Measurements from ENCODE around the gene DNAH17. TPM values are rescaled to one million over a fixed set of nuclear protein-coding genes. Genes with fewer than 3 reads are reported as not detected.
A peak's percentile ranks its signal among the peaks of the same experiment; 100 is the strongest.

The DNAH17 gene
- total RNA-seq, 4 donors from 2014 or later = under 0.01 TPM; not detected in 2

DNA sequence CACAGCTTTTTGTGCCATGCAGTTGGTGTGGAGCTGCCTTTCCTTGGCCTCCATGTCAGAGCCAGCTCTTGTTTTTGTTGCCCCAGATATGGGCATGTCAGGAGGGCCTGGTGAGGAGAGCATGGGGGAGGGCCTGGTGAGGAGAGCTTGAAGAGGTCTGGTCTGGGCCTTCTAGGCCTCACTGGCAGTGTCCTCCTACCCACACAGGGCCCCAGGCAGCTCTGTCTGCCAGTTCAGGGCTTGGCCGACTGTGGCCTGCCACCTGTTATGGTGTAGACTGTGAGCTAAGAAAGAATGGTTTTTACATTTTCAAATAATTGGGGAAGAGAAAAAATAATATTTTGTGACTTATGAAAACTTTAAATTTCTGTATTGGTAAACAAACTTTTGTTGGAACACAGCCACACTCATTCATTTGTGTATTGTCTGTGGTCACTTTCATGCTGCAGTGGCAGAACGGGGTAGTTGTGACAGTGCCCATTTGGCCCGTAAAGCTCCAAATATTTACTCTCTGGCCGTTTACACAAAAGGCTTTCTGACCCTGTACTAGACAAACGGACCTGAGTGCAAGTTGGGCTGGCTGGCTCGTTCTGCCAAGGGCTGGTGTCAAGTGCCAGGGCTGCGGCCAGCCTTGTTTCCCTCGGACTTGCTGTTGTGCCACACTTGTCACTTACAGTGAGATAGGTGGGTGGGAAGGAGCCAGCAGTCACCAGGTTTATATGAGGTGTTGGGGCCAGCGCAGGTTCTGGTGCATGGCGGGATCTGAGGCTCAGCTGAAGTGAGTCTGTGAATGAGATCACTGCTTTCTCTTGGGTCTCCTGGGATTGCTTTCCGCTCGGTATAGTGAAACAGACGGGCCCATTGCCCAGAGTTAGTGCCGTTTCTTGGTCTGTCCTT, 180.5 kb downstream of the DNAH17 start:
- Histone ChIP-seq H3K36me3 (peaks cover 3 to 84% (median 20%) of the 10 kb centered on the region in 3 donors), H3K4me3 (no peak overlapping the region), H3K4me1 (peaks cover 0 to 26% (median 7%) of the 10 kb centered on the region in 4 donors), H3K27me3 (no peaks in the 10 kb centered on the region), H3K9me3 (no peaks in the 10 kb centered on the region), H3K27ac (peak overlapping the region in 2 of 4 donors; percentile 43 to 62)
- TF ChIP-seq, protein P1, sequence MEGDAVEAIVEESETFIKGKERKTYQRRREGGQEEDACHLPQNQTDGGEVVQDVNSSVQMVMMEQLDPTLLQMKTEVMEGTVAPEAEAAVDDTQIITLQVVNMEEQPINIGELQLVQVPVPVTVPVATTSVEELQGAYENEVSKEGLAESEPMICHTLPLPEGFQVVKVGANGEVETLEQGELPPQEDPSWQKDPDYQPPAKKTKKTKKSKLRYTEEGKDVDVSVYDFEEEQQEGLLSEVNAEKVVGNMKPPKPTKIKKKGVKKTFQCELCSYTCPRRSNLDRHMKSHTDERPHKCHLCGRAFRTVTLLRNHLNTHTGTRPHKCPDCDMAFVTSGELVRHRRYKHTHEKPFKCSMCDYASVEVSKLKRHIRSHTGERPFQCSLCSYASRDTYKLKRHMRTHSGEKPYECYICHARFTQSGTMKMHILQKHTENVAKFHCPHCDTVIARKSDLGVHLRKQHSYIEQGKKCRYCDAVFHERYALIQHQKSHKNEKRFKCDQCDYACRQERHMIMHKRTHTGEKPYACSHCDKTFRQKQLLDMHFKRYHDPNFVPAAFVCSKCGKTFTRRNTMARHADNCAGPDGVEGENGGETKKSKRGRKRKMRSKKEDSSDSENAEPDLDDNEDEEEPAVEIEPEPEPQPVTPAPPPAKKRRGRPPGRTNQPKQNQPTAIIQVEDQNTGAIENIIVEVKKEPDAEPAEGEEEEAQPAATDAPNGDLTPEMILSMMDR (IDR thresholded peaks at IDR 0.05) = no peak
- DNase-seq (ENCODE audit: low spot score in 2 of 2) = no peak
- 54 to 66% methylated on average over 14 of the region's 14 CpGs for WGBS, 2 donors

DNA sequence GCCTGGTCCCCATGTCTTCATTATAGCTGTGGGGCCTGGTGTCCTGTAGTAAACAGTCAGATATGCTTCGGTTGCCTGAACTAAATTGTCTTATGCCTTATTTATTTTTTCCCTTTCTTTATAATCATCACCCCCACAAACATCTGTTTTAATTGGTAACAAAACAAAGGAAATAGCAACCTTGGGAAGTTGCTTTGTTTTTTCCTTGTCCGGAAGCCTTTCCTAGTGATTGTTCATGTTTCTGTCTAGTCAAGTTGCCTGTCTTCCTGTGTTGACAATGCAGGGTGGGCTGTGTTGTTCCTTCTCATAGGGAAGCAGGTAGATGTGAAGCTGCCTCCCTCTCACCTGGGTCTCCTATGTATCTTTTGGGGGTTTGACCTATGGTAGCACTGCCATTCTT, 182.0 kb downstream of the DNAH17 start:
- TF ChIP-seq, protein P1 (IDR thresholded peaks at IDR 0.05) = no peak
- TF ChIP-seq POLR2A (IDR thresholded peaks at IDR 0.05) (no peak), EP300 (IDR thresholded peaks at IDR 0.05) (no peak)
- Histone ChIP-seq H3K27ac (no peak overlapping the region), H3K36me3 (peaks cover 3 to 69% (median 14%) of the 10 kb centered on the region in 3 donors), H3K4me3 (no peak overlapping the region), H3K4me1 (peaks cover 0 to 39% (median 7%) of the 10 kb centered on the region in 4 donors), H3K27me3 (no peaks in the 10 kb centered on the region), H3K9me3 (no peaks in the 10 kb centered on the region)
- WGBS, 2 donors = 86 to 89% methylated on average over 2 of the region's 2 CpGs
- no peak for DNase-seq (ENCODE audit: low spot score in 2 of 2)

DNA sequence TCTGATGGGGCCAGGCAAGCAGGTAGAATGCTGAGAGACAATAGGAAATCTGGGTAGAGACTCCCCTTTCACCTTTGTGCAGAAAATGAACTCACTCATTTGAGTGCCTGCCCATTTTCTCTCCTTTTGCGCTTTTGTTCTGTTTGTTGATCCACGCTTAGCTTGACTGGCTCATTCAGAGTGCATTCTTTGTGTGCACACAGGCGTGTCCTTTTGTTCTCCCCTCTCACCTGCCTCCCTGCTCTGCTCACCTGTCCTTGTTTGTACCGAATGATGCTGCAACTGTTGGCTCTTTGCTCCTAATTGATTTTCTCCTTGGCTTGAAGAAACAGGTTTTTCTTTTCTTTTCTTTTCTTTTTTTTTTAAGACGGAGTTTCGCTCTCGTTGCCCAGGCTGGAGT, 183.0 kb downstream of the DNAH17 start:
- H3K4me1 ChIP-seq = peaks cover 0 to 49% (median 7%) of the 10 kb centered on the region in 4 donors
- H3K4me3 ChIP-seq = no peak overlapping the region
- H3K27me3 ChIP-seq = no peaks in the 10 kb centered on the region
- no peaks in the 10 kb centered on the region for H3K9me3 ChIP-seq
- TF ChIP-seq, protein P1 (IDR thresholded peaks at IDR 0.05) = no peak
- TF ChIP-seq POLR2A (IDR thresholded peaks at IDR 0.05) (no peak), EP300 (IDR thresholded peaks at IDR 0.05) (no peak)
- H3K27ac ChIP-seq = no peak overlapping the region
- no peak for DNase-seq (ENCODE audit: low spot score in 2 of 2)
- WGBS, 2 donors = 92 to 94% methylated on average over 7 of the region's 7 CpGs
- H3K36me3 ChIP-seq = peaks cover 0 to 60% (median 8%) of the 10 kb centered on the region in 3 donors

DNA sequence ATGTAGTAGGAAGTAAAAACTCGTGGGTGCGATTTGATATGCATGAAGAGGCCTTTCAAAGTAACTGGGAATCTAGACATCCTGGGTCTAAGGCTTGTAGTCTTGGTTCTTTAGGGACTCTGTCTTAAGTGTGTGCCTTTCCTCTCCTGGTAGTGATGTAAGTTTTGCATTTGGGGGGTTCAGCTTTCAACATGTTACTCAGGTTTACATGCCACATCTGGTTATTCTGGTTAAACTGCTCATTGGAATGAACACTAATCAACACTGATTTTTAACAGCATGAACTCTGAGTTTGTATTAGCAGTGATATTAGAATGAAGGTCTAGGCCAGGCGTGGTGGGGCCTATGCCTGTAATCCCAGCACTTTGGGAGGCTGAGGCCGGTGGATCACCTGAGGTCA, 183.6 kb downstream of the DNAH17 start:
- Histone ChIP-seq H3K36me3 (peaks cover 0 to 53% (median 2%) of the 10 kb centered on the region in 3 donors), H3K4me1 (peaks cover 0 to 55% (median 7%) of the 10 kb centered on the region in 4 donors), H3K27ac (no peak overlapping the region), H3K9me3 (no peaks in the 10 kb centered on the region), H3K4me3 (no peak overlapping the region), H3K27me3 (no peaks in the 10 kb centered on the region)
- TF ChIP-seq, protein P1 (IDR thresholded peaks at IDR 0.05) = no peak
- TF ChIP-seq POLR2A (IDR thresholded peaks at IDR 0.05) (no peak), EP300 (IDR thresholded peaks at IDR 0.05) (no peak)
- no peak for DNase-seq (ENCODE audit: low spot score in 2 of 2)
- WGBS, 2 donors = 92 to 93% methylated on average over 4 of the region's 4 CpGs

DNA sequence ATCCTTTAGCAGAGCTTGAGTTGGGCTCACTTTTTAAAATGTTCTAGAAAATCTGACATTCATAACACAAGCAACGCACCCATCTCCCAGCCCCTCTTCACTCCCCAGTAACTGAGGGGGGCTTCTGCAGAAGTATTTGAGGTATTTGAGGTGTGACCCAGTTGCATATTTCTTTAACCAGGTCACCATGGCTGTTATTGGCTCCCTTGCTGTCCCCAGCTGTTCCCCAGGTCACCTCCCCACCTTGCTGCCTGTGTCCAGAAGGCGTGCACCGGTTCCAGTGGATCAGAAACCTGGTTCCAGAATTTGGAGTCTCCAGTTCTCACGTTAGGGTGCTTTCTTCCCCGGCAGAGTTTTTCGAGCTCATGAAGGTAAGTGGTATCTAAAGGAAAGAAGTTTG, 184.9 kb downstream of the DNAH17 start:
- TF ChIP-seq EP300 (IDR thresholded peaks at IDR 0.05) (no peak), POLR2A (IDR thresholded peaks at IDR 0.05) (no peak)
- TF ChIP-seq, protein P1 (IDR thresholded peaks at IDR 0.05) = no peak
- Histone ChIP-seq H3K4me3 (no peak overlapping the region), H3K27ac (no peak overlapping the region), H3K36me3 (peaks cover 0 to 40% (median 0%) of the 10 kb centered on the region in 3 donors), H3K9me3 (no peaks in the 10 kb centered on the region), H3K27me3 (no peaks in the 10 kb centered on the region), H3K4me1 (peaks cover 0 to 56% (median 15%) of the 10 kb centered on the region in 4 donors)
- DNase-seq (ENCODE audit: low spot score in 2 of 2) = no peak
- WGBS, 2 donors = 94 to 95% methylated on average over 6 of the region's 6 CpGs
